ENCODE data around the gene RMND5A. TPM values are rescaled to one million over a fixed set of nuclear protein-coding genes. Genes with fewer than 3 reads are reported as not detected.

The RMND5A gene
- polyA plus RNA-seq, 4 donors = 13.5 to 63.5 (median 19.8) TPM

GRCh38 chr2:86825693-86826381 lies 105.7 kb downstream of the RMND5A start:
- Histone ChIP-seq H3K36me3 (ENCODE audit: control insufficient read depth in 3 of 3, insufficient read depth in 2 of 3, low read depth in 1 of 3, low read length in 3 of 3) (no peaks in the 10 kb centered on the region), H3K4me1 (ENCODE audit: control insufficient read depth in 3 of 3, insufficient read depth in 2 of 3, low read depth in 1 of 3, low read length in 2 of 3) (peaks cover 0 to 6% (median 0%) of the 10 kb centered on the region in 3 donors), H3K4me3 (ENCODE audit: low read depth in 1 of 3, low read length in 3 of 3) (peak overlapping the region in 2 of 3 donors; percentile 9 to 43), H3K27me3 (ENCODE audit: control insufficient read depth in 3 of 3, insufficient read depth in 3 of 3, low read length in 3 of 3) (no peaks in the 10 kb centered on the region), H3K9me3 (ENCODE audit: control insufficient read depth in 2 of 2, insufficient read depth in 1 of 2, low read depth in 1 of 2, low read length in 1 of 2) (peaks cover 0 to 8% of the 10 kb centered on the region in 2 donors), H3K27ac (ENCODE audit: low read depth in 1 of 3, low read length in 2 of 3) (no peak overlapping the region)
- FAIRE-seq (no peak), DNase-seq (peak in 1 of 2 donors; percentile 33)
- WGBS, 3 donors = 73 to 82% (median 75%) methylated on average over 16 of the region's 16 CpGs

DNA sequence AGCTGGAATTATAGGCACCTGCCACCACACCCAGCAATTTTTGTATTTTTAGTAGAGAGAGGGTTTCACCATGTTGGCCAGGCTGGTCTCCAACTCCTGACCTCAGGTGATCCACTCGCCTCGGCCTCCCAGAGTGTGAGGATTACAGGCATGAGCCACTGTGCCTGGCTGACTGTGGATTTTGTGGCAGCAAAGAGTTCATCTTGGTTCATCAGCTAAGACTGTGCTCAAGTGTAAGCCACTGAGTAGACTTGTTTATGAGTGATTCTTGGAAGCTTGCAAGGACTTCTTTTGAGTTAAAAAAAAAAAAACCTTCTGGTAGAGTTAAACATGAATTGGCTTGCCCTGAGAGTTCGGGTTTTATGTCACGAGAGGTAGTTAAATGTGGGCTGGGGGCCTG lies 106.9 kb downstream of the RMND5A start:
- peak overlapping the region in 1 of 3 donors; percentile 57 for H3K27ac ChIP-seq (ENCODE audit: low read depth in 1 of 3, low read length in 2 of 3)
- H3K36me3 ChIP-seq (ENCODE audit: control insufficient read depth in 3 of 3, insufficient read depth in 2 of 3, low read depth in 1 of 3, low read length in 3 of 3) = no peaks in the 10 kb centered on the region

More for the DNA sequence above, 106.9 kb downstream of the RMND5A start:
- 80 to 90% (median 86%) methylated on average over 4 of the region's 4 CpGs for WGBS, 3 donors
- Histone ChIP-seq H3K4me3 (ENCODE audit: low read depth in 1 of 3, low read length in 3 of 3) (no peak overlapping the region), H3K27me3 (ENCODE audit: control insufficient read depth in 3 of 3, insufficient read depth in 3 of 3, low read length in 3 of 3) (no peaks in the 10 kb centered on the region), H3K9me3 (ENCODE audit: control insufficient read depth in 2 of 2, insufficient read depth in 1 of 2, low read depth in 1 of 2, low read length in 1 of 2) (peaks cover 0 to 8% of the 10 kb centered on the region in 2 donors), H3K4me1 (ENCODE audit: control insufficient read depth in 3 of 3, insufficient read depth in 2 of 3, low read depth in 1 of 3, low read length in 2 of 3) (peaks cover 0 to 6% (median 0%) of the 10 kb centered on the region in 3 donors)
- no peak for FAIRE-seq
- DNase-seq = no peak

Other genes with a start within 250 kb of the RMND5A start
- gene CHMP3, start 156.8 kb upstream of the RMND5A start, polyA plus RNA-seq = 100 to 1,000 TPM; 107 to 125 (median 119) TPM
- 10 to 100 TPM; 22.0 to 52.3 (median 32.7) TPM for gene RNF103, start 96.4 kb upstream of the RMND5A start, polyA plus RNA-seq
- 10 to 100 TPM in 1 of 4 donors, 1 to 10 TPM in 3; 1.8 to 13.0 (median 2.8) TPM for gene CD8A, start 70.6 kb downstream of the RMND5A start, polyA plus RNA-seq
- 10 to 100 TPM in 2 of 4 donors, 1 to 10 TPM in 2; 2.2 to 56.0 (median 7.7) TPM for gene CD8B, start 141.6 kb downstream of the RMND5A start, polyA plus RNA-seq
- 10 to 100 TPM in 1 of 4 donors, under 1 TPM in 2, not detected in 1; 0.54 to 17.8 (median 0.87) TPM for gene RGPD1, start 221.8 kb downstream of the RMND5A start, polyA plus RNA-seq

Measured in small intestine (tissue), 7 donors.